GM19023 (cell line): ENCODE results near the gene RPH3AL.
"Not testable (repeated sequence)": the region's sequence is repeated elsewhere in the genome, so short reads cannot be mapped to it uniquely, and the experiment has no call there.

ENCODE experiments used
- ATAC-seq: cut with Tn5 transposase; IDR thresholded peaks from one replicate; pipeline ENCODE4 v1.9.1; 2021; ENCODE audit warnings: mild to moderate bottlenecking, moderate library complexity; ENCODE audit not compliant: unreplicated experiment

The RPH3AL gene

DNA sequence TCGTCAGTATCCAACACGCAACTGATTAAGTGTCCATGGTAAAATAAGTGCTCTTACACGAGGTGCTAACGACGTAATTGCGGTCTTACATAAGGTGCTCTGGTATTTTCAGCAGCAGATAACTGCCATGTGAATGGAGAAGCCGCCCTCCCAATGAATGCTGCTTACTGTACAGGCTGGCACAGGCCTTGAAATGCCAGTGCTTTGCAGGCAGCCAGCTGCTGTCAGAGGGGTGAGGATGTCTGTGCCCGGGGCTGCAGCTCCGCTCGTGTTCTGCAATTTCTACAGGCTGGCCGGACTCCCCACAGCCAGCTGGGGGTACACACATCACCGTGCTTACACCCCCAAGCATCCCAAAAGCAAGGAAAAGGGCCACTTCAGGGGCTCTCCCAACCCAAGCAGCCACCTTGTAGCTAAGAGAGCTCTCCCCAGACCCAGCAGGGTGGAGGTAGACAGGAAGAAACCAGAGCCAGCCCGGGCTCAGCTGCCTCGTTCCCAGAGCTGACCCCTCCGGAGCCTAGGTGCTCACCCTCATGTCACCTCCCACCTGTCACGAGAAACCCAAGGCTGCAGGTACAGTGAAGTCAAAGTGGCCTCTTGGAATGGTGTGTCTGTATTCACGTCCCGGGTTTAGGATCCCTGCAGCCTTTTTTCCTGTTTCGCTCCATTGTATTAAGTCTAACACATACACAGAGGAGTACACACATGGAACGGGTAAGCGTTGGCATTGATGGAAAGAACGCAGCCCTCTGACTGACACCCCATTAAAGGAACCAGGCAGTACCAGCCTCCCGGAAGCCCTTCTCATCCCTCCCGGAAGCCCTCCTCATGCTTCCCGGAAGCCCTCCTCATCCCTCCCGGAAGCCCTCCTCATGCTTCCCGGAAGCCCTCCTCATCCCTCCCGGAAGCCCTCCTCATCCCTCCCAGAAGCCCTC, 27.2 kb upstream of the RPH3AL start:
- ATAC-seq, result no peak

DNA sequence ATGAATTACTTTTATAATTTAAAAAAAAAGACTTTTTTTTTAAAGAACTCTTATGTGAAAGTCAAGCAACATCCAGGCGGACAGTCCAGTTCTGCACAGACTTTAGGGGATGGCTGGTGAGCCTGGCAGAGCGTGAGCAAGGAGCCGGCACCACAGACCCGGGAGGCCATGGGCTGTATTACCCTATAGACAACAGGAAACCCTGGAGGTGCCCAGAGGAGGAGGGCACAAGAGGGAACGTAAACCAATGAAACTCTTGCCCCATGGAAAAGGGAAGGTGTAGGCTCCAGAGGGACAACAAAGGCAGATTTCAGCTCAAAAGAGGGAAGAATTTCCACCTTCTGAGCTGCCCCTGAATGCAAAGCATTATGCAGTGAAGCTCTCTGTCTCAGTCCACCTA, 25.5 kb upstream of the RPH3AL start:
- ATAC-seq, result no peak

DNA sequence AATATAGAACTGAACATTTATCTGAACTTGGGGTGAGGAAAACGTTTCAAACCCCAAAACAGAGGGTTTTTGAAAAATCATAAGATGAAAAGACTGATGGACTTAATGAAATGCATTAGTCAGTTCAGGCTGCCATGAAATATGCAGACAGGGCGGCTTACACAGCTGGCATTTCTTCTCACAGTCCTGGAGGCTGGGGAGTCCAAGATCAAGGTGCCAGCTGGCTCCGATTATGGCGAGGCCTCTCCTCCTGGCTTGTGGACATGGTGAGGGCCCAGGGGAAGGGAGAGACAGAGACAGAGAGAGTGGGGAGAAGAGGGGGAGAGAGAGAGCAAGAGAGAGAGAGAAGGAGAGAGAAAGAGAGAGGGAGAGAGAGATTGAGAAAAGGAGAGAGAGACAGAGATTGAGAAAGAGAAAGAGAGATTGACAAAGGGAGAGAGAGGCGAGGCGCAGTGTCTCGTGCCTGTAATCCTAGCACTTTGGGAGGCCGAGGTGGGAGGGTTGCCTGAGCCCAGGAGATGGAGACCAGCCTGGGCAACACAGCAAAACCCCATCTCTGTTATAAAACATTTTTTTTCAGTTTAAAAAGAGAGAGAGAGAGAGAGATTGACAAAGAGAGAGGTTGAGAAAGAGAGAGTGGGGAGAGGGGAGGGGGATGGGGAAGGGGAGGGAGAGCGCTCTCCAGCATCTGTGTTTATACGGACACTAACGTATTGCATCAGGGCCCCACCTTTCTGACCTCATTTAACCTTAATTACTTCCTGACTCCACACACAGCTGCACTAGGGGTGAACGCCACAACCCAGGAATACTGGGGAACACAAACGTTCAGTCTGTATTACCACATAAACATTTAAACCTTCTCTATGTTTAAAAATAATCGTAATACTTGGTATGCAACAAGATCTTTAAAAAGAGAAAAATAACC, 24.6 kb upstream of the RPH3AL start:
- ATAC-seq, result no peak

DNA sequence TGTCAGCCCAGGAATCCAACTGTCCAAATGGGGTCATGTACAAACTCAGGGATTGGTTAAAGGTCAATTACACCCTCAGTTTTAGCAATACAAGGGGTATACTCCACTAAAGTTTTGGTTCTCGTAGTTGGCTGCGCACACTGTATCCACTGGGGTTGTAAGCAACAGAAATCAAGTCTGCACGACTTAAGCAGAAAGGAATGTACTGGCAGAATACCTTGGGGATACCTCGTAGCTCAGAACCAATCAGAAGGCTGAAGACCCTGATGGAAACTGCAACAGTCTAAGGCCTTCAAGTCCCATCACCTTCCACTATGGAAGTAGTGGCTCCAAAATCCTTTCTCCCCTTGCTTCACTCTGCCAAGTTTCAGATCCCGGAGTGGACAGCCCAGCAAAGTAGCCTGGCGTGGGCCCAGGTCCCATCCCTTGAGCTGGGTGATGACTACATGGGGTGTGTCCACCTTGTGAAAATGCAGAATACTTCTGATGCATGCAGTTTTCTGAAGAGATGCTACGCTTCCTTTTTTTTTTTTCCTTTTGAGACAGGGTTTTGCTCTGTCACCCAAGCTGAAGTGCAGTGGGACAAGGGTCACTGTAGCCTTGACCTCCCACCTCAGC, 21.1 kb upstream of the RPH3AL start:
- no peak for ATAC-seq

DNA sequence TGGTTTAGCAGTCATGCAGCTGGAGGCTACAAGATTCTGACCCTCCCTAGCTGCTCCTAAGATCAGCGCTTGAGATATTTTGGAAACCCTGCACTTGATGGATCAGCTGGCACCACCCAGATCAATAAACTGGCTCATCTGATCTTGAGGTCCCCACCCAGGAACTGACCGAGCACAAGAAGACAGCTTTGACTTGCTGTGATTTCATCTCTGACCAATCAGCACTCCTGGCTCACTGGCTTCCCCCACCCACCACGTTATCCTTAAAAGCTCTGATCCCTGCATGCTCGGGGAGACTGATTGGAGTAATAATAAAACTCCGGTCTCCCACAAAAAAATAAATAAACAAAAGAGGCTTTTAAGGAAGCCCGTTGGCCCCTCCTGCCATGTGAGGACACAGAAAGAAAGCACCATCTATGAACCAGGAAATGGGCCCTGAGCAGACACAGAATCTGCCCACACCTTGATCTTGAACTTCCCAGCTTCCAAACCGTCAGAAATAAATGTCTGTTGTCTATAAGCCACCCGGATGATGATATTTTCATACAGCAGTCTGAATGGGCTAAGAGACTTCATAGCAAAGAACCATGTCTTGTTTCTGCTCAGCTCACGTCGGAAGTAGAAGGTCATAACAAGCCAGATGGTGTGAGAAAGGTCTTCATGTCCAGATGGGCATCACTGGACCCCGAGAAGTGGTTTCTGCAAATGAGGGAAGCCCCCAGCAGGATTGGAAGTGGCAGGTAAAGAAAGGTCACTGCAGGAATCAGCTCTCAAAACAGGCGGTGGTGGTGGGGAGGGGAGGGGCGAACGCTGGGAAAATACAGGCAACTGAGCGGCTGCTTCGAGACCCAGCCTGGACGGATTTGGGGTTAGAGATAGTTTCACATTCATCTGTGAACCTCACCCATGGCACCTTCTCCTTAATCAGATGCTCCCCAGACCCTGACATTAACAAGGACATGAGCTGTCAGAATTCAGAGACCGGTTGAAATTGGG, 19.8 kb upstream of the RPH3AL start:
- no peak for ATAC-seq

DNA sequence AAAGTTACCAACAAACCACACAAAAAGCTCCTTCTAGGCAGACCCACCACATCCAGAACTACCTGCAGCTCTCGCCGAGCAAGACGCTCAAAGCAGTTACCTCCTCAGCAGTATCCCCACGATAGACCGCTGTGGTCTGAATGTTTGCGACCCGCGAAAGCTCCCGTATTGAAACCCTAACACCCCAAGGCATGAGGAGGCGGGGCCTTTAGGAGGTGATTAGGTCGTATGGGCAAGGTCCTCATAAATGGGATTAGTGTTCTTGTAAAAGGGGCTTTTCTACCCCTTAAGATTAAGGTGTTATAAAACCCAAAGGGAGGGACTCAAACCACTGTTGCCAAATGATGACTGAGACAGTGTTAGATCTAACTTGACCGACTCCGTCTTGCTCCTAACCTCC, 19.0 kb upstream of the RPH3AL start:
- no peak for ATAC-seq

DNA sequence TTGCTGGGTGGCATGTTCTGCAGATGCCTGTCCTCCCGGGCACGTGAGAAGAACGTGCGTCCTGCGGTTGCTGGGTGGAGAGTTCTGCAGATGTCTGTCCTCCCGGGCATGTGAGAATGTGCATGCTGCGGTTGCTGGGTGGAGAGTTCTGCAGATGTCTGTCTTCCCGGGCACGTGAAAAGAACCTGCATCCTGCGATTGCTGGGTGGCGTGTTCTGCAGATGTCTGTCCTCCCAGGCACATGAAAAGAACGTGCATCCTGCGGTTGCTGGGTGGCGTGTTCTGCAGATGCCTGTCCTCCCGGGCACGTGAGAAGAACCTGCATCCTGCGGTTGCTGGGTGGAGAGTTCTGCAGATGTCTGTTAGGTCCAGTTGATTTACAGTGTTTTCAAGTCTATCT, 15.0 kb upstream of the RPH3AL start:
- ATAC-seq, result not testable (repeated sequence)

DNA sequence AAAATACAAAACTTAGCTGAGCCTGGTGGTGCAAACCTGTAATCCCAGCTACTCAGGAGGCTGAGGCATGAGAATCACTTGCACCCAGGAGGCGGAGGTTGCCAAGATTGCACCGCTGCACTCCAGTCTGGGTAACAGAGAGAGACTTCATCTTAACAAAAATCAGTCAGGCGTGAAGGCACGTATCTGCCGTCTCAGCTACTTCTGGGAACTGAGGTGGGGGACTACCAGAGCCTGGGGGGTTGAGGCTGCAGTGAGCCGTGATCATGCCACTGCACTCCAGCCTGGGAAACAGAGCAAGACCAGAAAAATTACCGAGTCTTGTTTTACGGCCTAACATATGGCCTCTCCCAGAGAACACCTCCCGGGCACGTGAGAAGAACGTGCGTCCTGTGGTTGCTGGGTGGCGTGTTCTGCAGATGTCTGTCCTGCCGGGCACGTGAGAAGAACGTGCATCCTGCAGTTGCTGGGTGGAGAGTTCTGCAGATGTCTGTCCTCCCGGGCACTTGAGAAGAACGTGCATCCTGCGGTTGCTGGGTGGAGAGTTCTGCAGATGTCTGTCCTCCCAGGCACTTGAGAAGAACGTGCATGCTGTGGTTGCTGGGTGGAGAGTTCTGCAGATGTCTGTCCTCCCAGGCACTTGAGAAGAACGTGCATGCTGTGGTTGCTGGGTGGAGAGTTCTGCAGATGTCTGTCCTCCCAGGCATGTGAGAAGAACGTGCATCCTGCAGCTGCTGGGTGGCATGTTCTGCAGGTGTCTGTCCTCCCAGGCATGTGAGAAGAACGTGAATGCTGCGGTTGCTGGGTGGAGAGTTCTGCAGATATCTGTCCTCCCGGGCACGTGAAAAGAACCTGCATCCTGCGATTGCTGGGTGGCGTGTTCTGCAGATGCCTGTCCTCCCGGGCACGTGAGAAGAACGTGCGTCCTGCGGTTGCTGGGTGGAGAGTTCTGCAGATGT, 14.3 kb upstream of the RPH3AL start:
- ATAC-seq, result not testable (repeated sequence)

DNA sequence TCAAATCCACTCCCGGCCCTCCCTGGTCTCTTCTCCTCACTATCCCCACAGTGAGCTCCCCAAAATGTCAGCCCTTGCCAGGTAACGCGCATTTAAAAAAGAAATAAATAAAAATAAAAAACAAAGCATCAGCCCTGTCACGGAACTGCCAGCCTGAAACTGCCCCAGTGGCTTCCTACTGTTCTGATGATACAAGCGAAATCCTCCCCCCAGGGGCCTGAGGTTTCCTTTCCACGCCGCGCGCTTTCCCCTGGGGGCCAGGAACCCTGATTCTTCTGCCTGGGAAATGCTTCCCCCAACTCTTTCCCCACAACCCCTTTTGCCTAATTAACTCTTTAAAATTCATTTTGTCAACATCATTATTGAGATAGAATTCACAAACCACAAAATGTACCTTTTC, 12.2 kb upstream of the RPH3AL start:
- no peak for ATAC-seq

DNA sequence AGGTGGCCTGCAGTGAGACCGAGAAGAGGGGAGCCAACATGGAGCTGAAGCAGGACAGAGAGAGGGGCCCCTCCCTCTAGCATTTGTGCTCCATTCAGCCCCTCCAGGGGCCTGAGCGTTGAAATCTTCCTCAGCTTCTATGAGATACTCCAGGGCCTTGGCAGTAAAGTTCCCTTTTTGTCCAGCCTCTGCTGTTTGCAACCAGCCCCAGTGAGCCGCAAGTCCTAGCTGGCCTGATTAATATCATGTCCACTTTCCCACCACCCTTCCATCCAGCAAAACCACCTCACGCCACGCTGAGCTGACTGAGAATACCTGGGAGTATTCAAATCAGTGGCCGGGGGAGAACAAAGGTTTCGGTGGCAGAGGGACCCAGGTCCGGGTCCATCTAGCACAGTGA, 11.7 kb upstream of the RPH3AL start:
- no peak for ATAC-seq

DNA sequence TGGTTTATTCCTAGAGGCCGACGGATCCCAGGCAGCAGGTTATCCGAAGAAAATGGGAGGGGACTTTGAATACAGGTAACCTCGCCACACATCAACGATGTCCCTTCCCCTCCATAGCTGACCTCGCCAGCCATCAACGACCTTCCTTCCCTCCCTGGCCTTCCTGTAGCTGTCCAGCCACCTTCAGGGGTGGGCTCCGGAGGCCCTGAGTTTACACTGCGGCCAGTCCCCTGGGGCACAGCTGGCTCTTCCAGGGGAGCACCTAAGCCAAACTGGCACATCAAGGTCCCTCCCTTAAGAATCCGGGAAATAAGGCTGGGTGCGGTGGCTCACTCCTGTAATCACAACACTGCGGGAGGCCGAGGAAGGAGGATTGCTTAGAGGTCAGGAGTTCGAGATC, 10.1 kb upstream of the RPH3AL start:
- ATAC-seq, result no peak

DNA sequence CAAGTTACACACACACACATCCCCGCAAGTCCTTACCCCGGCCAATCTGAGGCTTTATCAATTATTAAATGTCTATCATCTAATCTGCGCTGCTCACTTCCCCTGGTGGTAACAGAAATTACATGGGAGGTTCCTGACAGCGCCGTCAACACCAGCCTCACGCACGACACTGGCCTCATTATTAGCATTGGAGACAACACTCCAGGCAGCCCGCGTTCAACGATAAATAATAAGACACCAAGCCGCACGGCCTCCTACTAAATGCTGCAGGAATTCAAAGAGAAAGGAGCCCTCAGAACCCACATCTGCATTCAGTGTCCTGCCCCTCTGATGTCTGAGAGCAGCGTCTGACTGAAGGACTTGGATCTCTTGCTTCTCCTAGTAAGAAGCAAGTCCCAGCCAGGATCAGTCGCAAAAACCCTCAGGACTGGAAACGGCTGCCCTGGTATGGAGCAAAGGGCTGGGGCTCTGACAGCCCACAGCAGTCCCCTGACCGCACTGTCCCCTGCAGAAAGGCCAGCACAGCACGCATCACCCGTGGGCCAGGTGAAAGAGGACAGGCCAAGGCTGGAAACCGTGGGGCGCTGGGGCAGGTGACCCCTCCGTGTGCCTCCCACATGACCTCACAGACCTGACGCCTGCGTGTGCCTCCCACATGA, 7.6 kb upstream of the RPH3AL start:
- ATAC-seq, result no peak

DNA sequence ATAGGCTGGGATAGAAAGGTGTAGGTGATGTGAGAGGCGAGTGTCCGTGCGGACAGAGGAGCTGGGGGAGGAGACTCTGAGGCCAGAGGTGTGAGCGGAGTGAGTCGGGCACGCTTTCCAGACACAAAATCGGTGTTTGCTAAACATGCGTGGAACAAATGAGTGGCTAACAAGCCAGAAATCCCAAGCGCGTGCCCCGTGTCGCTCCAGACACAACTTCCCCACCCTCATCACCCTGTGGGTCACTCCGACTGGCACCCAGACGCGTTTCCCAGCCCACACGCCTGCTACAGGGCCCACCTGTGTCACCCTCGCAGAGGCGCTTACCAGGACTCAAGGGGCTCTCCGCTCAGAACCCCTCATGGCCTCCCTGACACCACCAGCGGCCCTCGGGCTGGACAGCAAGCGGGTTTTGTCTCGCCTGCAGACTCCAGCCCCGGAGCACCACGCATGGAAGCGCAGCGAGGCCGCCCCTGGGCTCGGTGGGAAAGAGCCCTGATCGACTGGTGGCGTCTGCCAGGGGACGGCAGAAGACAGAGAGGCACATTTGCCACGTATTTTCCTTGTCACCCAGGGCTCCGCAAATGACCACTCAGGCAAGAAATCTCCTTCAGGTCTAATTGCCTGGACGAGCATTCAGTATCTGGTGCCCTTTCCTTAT, 6.0 kb upstream of the RPH3AL start:
- no peak for ATAC-seq

DNA sequence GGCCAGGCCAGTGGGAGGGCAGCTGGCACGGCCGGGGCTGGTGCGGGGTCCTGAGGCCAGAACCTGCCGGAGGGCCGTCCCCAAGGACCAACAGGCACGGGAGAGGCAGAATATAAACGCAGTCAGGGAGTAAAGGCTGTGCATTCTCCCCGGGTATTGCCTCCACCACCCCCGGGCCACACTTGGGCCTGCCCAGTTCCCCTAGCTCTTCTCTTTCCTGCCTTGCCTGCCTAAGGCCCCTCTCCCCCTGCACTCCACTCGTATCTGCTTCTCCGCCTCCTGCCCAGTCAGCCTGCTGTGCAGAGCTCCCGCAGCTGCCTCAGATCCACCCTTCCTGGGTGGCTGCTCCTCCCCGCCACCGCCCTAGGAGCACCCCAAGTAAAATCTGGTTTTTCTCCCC, 5.0 kb upstream of the RPH3AL start:
- ATAC-seq, result no peak

DNA sequence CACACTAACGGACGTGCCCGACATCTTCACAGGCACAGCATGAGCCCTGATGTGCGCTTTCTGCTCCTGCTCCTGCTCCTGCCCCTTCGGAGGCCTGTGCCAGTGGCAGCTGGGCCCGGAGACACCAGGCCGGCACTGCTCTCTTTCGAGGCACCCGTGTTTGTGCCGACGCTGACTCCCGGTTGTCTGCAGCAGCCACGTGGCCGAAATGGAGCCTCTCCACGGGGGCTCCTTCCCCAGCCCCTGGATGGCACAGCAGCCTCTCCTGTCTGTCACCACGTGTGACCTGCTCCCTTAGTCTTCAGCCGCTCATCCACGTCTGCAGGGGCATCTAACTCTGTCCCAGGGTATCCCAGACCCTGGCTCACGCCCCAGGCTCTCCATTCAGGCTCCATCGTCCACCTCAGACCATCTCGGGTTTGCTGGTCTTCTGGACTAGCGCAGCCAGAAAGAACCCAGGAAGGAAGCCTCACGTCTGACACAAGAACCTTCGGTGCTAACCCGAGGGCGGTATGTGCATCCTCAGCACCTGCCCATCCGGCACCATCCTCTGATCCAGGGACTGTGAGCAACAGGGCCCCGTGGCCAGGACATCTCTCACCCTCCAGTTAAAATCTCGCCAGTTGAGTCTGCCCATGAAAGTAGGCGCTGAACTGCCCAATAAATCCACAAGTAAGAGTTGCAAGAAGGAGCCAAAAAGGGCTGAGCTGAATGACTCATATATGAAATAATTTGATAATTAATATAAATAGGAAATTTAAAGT, 4.2 kb upstream of the RPH3AL start:
- ATAC-seq, result no peak

DNA sequence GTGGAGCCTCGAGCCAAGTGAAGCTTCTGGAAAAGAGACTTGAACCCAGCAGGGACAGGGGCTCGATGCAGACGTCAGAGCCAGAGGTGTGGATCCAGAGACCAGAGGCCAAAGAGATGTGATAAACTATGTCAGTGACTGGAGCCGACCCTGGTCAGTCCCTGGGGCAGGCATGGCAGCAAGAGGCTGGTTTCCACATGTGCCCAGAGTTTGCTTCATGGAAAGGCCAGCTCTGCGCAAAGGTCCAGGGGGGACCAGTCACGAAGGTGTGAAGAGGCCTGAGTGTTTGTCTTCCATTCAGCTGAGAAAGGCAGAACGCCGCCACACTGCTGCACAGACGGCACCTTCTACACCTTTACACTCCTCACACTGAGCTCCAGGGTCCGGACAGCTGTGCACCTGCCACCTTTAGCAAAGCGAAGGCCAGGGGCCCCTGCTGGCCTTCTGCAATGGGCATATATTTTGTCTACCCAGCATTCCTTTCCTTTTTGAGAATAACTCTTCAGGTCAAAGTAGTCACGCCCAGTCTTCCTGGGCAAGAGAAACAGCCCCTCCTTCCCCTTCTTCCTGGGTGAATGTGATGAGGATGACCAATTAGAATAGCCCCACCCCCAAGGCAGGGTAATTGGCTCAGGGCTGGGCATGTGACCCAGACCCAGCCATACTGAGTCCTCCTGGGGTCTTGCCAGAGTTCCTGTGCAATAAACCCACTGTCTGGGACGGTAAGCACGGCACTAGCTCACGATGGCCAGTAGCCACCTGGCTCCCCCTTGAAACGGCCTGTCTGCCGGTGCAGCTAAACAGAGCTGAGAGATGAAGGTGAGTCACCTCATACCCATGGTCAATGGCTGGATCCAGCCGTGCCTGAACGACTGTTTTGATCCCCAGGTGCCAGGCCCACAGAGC, 2.3 kb upstream of the RPH3AL start:
- no peak for ATAC-seq
